ENCODE measurements around the gene SLFN5. TPM values are rescaled to one million over a fixed set of nuclear protein-coding genes. Genes with fewer than 3 reads are reported as not detected.

SLFN5 gene
- total and polyA plus RNA-seq, 2 of the 4 experiments (the other 2 are of a cell fraction), result 13.0 to 48.9 TPM

DNA sequence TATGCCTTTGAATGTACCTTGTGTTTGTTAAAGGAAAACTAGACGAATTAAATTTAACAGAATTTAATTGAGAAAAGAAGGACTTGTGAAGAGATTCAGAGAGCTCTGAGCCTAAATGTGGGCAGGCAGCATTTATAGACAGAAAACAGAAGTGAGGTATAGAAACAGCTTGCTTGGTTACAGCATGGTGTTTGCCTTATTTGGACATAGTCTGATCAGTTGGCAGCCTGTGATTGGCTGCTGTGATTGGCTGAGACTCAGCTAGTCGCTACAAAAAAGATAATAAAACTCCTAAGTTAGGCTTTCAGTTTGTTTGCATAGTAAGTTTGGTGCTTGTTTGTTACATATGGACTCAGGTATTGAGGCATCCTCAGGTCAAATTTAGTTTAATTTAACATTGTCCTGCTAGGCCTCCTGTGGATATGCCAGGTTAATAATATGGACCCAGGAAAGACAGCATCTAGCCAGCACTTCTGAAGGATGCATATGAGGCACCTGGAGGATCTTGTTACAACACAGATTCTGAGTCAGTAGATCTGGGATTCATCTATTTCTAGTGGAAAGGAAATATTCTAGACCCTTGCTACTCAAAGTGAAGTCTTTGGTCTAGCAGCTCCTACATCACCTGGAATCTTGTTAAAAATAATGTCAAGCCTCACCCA, 43.4 kb downstream of the SLFN5 start:
- no TSS peak for BruUV-seq (replicated peaks)

More for the DNA sequence above, 43.4 kb downstream of the SLFN5 start:
- Histone ChIP-seq H2AFZ (replicated peaks; ENCODE audit: low read length, poor library complexity) (no peak overlapping the region), H3K27me3 (ENCODE audit: control insufficient read depth, insufficient read depth, low read length) (no peaks in the 10 kb centered on the region; the same call in none of the 2 replicates), H3K4ac (ENCODE audit: low read depth, low read length) (no peak overlapping the region), H3K14ac (replicated peaks; ENCODE audit: low read depth, low read length) (no peak overlapping the region), H3K9ac (ENCODE audit: low read depth, low read length) (no peak overlapping the region), H3K56ac (ENCODE audit: extremely low read depth, insufficient read depth, low read length) (no peak overlapping the region), H3K27ac (ENCODE audit: insufficient read depth, low read length) (no peak overlapping the region), H2BK15ac (ENCODE audit: low read depth, low read length) (no peak overlapping the region), H3K18ac (ENCODE audit: low read depth, low read length) (no peak overlapping the region), H3K4me2 (ENCODE audit: low read depth, low read length) (no peak overlapping the region), H3K79me1 (ENCODE audit: low read depth in 1 of 2, low read length in 2 of 2) (no peaks in the 10 kb centered on the region), H4K5ac (ENCODE audit: low read depth, low read length) (no peak overlapping the region), H2BK5ac (ENCODE audit: low read depth, low read length, poor library complexity, severe bottlenecking) (no peak overlapping the region), H2AK5ac (ENCODE audit: low read depth, low read length) (no peak overlapping the region), H4K8ac (ENCODE audit: low read depth in 2 of 2, low read length in 2 of 2) (no peak overlapping the region), H3K36me3 (ENCODE audit: control insufficient read depth, insufficient read depth, low read length) (no peaks in the 10 kb centered on the region), H3K4me1 (ENCODE audit: control insufficient read depth, insufficient read depth, low read length) (no peaks in the 10 kb centered on the region), H4K91ac (ENCODE audit: insufficient read depth, low read depth, low read length) (no peak overlapping the region), H4K20me1 (ENCODE audit: insufficient read depth, low read length) (no peaks in the 10 kb centered on the region), H2AK9ac (replicated peaks; ENCODE audit: low read depth, low read length, poor library complexity) (no peak overlapping the region), H3K9me1 (ENCODE audit: insufficient read depth, low read length) (no peaks in the 10 kb centered on the region), H3K9me3 (ENCODE audit: control insufficient read depth, insufficient read depth, low read length) (peaks cover 3% of the 10 kb centered on the region), H2BK120ac (ENCODE audit: low read depth, low read length) (no peak overlapping the region), H3K23ac (ENCODE audit: low read depth, low read length) (no peak overlapping the region), H2BK20ac (ENCODE audit: low read depth, low read length) (no peak overlapping the region), H3K4me3 (ENCODE audit: insufficient read depth, low read depth, low read length) (no peak overlapping the region)
- TF ChIP-seq FOS (IDR thresholded peaks at IDR 0.05; ENCODE audit: low read depth, low read length) (no peak), RAD21 (IDR thresholded peaks at IDR 0.05; ENCODE audit: low read length) (no peak), BHLHE40 (IDR thresholded peaks at IDR 0.05; ENCODE audit: low read depth, low read length) (no peak), NFE2L2 (IDR thresholded peaks at IDR 0.05; ENCODE audit: low read depth, low read length) (no peak), MAFK (IDR thresholded peaks at IDR 0.05; ENCODE audit: low read depth, low read length) (no peak), ELK1 (IDR thresholded peaks at IDR 0.05; ENCODE audit: borderline replicate concordance, low read depth, low read length) (no peak), POLR2A (IDR thresholded peaks at IDR 0.05; ENCODE audit: low read depth, low read length) (no peak), MAZ (IDR thresholded peaks at IDR 0.05; ENCODE audit: borderline replicate concordance, low read depth, low read length) (no peak), CHD1 (IDR thresholded peaks at IDR 0.05; ENCODE audit: low read depth, low read length) (no peak), CEBPB (IDR thresholded peaks at IDR 0.05; ENCODE audit: low read depth, low read length) (no peak), MXI1 (IDR thresholded peaks at IDR 0.05; ENCODE audit: borderline replicate concordance, low read depth, low read length) (no peak), USF2 (IDR thresholded peaks at IDR 0.05; ENCODE audit: low read depth, low read length) (no peak), SMC3 (IDR thresholded peaks at IDR 0.05; ENCODE audit: low read depth, low read length) (no peak), RCOR1 (IDR thresholded peaks at IDR 0.05; ENCODE audit: insufficient replicate concordance, low read length) (no peak), CTCF (conservative IDR thresholded peaks at IDR 0.05; ENCODE audit: low read depth, low read length) (no peak), RFX5 (IDR thresholded peaks at IDR 0.05; ENCODE audit: low read depth, low read length) (no peak)
- in situ Hi-C loops (cut with MboI; ENCODE audit: low sequenced_read_pairs), result no loop called here
- intact Hi-C loops (cut with micrococcal nuclease), result no loop called here
- POLR2A ChIA-PET (ENCODE audit: unreplicated experiment), result no interaction called here
- dilution Hi-C loops (cut with HindIII; ENCODE audit: low sequenced_read_pairs, unreplicated experiment), result no loop called here
- DNase-seq (peak; percentile 20), ATAC-seq (ENCODE audit: low read depth) (peak; percentile 42; the same call in 1 of the 2 replicates)
- CTCF ChIA-PET, result interaction anchor here (1.4 kb wide), 1 partner anchor 26 kb away, joined by 3 read pairs; no protein-coding TSS in a partner anchor
- no CpG with 5 or more reads among the region's 2 CpGs for WGBS, 2 experiments (ENCODE audit: extremely low coverage in 2 of 2, insufficient read length in 1 of 2)
